Posterior cingulate gyrus (tissue), 11 donors: ENCODE data around the gene FAM20A.
A peak's percentile ranks its signal among the peaks of the same experiment; 100 is the strongest.
"Not testable (repeated sequence)": the region's sequence is repeated elsewhere in the genome, so short reads cannot be mapped to it uniquely, and the experiment has no call there.

ENCODE experiments used
- DNase-seq, 10 donors: peaks; one replicate each; pipeline versions ENCODE4 v3.0.0 to v3.0.0-alpha.2; 2020 to 2021; ENCODE audit warnings: mixed read lengths in 3 of 10
- intact Hi-C: fragments of 100-400 bp; cut with DNase I; formaldehyde crosslinking; loops from one replicate; pipeline ENCODE4 v1.15.1; 2023

Gene FAM20A

GRCh38 chr17:68509141-68510057 is 91.8 kb downstream of the FAM20A start:
- DNase-seq = peak in 2 of 10 donors; percentile 30 to 85
- intact Hi-C loops = loop anchor here (5.0 to 10.0 kb wide), 2 partner anchors 52 to 725 kb away; partner anchors contain the start of gene WIPI1

- intact Hi-C loops = no loop called here
- no peak for DNase-seq
Observed at GRCh38 chr17:68507576-68507975, 93.6 kb downstream of the FAM20A start.

- DNase-seq = no peak
- intact Hi-C loops = no loop called here
Observed at GRCh38 chr17:68505951-68506350, 95.2 kb downstream of the FAM20A start.

- no peak for DNase-seq
- intact Hi-C loops = no loop called here
Observed at GRCh38 chr17:68501074-68501473, 100.1 kb downstream of the FAM20A start.

- intact Hi-C loops = no loop called here
Observed at GRCh38 chr17:68499587-68499986, 101.6 kb downstream of the FAM20A start.

GRCh38 chr17:68498479-68499326 is 102.5 kb downstream of the FAM20A start:
- no peak for DNase-seq
- intact Hi-C loops = no loop called here

More at GRCh38 chr17:68499587-68499986, 101.6 kb downstream of the FAM20A start:
- no peak for DNase-seq

GRCh38 chr17:68497885-68498319 is 103.3 kb downstream of the FAM20A start:
- no peak for DNase-seq
- intact Hi-C loops = no loop called here

GRCh38 chr17:68495081-68495480 is 106.1 kb downstream of the FAM20A start:
- intact Hi-C loops = no loop called here

GRCh38 chr17:68492394-68493054 is 108.6 kb downstream of the FAM20A start:
- DNase-seq, intact Hi-C loops: not testable (repeated sequence)

More at GRCh38 chr17:68495081-68495480, 106.1 kb downstream of the FAM20A start:
- no peak for DNase-seq

- DNase-seq = no peak
- intact Hi-C loops = no loop called here
Observed at GRCh38 chr17:68491381-68492231, 109.6 kb downstream of the FAM20A start.

- no peak for DNase-seq
- intact Hi-C loops = no loop called here
Observed at GRCh38 chr17:68489919-68490318, 111.2 kb downstream of the FAM20A start.
